Daoy (cell line): ENCODE data around the gene RAI14. TPM values are rescaled to one million over a fixed set of nuclear protein-coding genes. Genes with fewer than 3 reads are reported as not detected.
"Not testable (repeated sequence)": the region's sequence is repeated elsewhere in the genome, so short reads cannot be mapped to it uniquely, and the experiment has no call there.

Source experiments
- DNase-seq: peaks from one replicate; pipeline ENCODE4 v3.0.0-alpha.2; 2015; ENCODE audit warnings: low read depth
- total RNA-seq: library from RNA; depleted of rRNA; stranded (reverse); fragments of >200 nt; shearing (Covaris generic); gene quantifications from 2 replicates; pipeline ENCODE4 v1.2.3, GENCODE V29; 2014

Gene RAI14
- total RNA-seq, 1 experiment from 2014 or later: 60.0 TPM

- DNase-seq: no peak
Measured at GRCh38 chr5:34770486-34770885, 114.4 kb downstream of the RAI14 start.

- DNase-seq: no peak
Measured at GRCh38 chr5:34771076-34771475, 114.9 kb downstream of the RAI14 start.

- DNase-seq: no peak
Measured at GRCh38 chr5:34772267-34773098, 116.4 kb downstream of the RAI14 start.

- no peak for DNase-seq
Measured at GRCh38 chr5:34774139-34774538, 118.0 kb downstream of the RAI14 start.

- not testable (repeated sequence) for DNase-seq
Measured at GRCh38 chr5:34774678-34775077, 118.5 kb downstream of the RAI14 start.

GRCh38 chr5:34775886-34776285 is 119.8 kb downstream of the RAI14 start:
- no peak for DNase-seq

DNA sequence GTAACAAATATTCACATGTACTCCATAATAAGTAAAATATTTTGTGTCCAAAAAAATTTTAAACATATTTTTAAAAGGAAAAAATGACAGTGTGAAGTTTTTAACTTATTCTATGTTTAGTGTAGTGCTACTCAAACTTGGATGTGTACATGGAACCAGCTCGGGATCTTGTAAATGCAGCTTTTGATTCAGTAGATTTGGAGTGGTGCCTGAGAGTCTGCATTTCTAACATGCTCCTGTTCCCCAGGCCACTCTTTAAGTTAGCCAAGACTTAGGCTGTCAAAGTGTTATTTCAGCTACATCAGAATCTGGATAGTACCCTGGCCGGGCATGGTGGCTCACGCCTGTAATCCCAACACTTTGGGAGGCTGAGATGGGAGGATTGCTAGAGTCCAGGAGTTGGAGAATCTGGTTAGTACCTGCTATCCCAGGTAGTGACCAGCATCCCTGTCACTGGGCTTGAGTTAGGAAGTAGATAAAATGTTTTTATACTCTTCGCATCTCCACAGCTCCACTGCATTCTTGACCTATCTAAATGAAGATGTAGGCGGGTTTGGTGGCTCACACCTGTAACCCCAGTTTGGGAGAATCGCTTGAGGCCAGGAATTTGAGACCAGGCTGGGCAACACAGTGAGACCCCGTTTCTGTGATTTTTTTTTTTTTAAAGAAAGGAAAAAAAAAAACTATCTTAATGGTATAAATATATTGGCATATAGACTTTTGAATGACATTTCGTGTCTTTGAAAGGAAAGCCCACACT is 122.1 kb downstream of the RAI14 start:
- DNase-seq: no peak

GRCh38 chr5:34783892-34784291 is 127.8 kb downstream of the RAI14 start:
- not testable (repeated sequence) for DNase-seq

- DNase-seq: no peak
Measured at GRCh38 chr5:34787035-34787434, 130.9 kb downstream of the RAI14 start.

- DNase-seq: peak; percentile 29
Measured at GRCh38 chr5:34789021-34789531, 132.9 kb downstream of the RAI14 start.

- no peak for DNase-seq
Measured at GRCh38 chr5:34789639-34790038, 133.5 kb downstream of the RAI14 start.

DNA sequence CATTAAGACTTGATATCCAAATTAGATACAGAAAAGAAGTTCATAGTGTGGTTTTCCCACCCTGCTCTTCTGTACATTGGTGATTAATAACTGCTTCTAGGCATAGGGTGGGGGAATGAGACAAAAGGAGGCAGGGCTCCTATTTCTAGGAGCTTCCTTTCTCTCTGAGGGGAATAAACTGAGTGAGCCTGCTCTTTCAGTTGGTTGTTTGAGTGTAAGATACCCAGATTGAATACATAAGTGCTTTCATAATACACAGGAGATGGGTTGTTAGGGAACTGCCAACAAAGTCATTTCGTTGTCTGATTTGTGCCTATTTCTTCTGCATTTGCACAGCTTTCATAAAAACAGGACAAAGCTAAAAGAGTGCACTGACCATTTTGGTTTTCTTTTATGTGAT is 133.9 kb downstream of the RAI14 start:
- no peak for DNase-seq

DNA sequence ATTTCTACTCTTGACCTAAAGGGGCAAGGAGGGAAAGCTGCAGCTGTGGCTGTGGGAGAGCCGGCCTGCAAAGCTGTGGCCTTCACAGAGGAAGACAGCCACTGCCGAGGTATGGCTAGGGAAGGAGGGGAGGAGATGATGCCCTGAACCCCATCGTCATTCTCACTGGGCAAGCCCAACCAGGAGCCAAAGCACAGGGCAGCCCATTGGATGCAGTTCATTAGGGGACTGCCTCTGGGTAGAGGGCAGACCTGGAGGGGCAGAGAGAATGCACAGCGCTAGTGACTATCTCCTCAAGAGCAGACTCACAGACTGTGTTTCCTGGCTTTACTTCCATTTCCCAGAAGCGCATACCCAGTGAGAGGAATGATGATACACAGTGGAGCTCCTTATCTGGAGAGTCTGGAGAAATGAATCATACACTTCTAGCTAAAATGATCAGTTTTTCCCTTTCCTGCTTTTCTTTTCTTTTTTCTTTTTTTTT is 135.7 kb downstream of the RAI14 start:
- DNase-seq: no peak

- DNase-seq: no peak
Measured at GRCh38 chr5:34802834-34803563, 146.9 kb downstream of the RAI14 start.

DNA sequence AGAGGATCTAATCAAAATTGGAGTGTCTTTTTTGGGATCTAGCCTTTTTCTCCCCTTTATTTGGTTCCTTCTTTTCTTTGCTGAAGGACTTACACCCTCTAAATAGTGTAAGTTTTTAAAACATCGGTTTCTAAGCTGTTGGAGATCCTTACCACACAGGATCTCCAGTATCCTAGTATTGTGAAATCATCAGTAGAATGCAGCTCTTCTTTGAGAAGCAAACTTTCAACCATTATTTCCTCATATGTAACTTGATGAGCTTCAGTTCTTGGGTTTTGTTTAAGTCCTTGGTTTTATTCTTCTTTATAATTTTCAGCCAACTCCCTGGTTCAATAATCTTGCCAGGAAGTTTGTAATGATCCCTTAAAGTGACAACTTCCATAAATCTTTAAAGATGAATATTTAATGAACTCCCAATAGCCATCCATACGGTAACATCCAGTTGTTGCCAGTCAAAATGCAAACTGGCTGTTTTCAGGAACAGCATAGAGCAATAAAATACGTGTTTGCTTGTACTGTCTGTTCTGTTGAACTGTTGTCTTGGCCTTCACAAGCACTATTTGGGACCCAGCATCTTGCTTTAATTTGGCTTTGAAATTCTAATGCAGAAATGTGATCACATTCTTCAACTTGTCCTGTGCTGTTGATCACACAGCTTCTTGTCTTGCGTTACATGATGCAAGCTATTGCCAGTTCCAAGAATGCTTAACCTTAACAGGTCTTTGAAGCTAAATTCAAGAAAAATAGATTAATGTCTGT is 148.0 kb downstream of the RAI14 start:
- no peak for DNase-seq

GRCh38 chr5:34804913-34805312 is 148.8 kb downstream of the RAI14 start:
- no peak for DNase-seq

DNA sequence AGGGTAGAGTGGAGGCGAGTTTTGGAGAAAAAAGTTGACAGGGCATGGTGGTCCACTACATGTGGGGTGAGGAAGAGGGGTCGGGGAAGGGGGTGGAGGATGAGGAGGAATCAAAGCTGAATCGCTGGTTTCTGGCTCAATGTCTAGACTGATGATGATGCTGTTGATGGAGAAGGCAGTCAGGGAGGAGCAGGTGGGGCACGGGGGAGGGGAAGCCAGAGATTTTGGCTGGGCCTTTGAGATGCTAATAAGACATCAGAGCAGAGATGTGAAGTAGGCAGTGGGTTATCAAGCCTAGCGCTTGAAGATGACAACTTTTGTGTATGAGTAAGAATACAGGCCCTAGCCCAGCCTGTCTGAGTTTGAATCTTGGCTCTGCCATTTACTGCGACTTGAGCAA is 150.4 kb downstream of the RAI14 start:
- no peak for DNase-seq

DNA sequence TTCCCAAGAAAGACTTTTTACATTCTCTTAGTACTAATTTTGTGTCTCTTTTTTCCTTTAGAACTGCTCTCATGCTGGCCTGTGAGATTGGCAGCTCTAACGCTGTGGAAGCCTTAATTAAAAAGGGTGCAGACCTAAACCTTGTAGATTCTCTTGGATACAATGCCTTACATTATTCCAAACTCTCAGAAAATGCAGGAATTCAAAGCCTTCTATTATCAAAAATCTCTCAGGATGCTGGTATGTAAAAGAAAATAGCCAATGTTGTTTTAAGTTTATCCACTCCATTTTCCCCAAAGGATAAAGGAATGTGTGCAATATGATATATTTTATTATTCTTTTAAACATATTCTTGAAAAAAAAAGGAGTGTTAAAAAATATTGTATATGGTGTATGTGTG is 155.6 kb downstream of the RAI14 start:
- no peak for DNase-seq

GRCh38 chr5:34813509-34813908 is 157.4 kb downstream of the RAI14 start:
- DNase-seq: no peak

GRCh38 chr5:34817558-34818351 is 161.6 kb downstream of the RAI14 start:
- DNase-seq: no peak
